ENCODE measurements around the gene CBX7.

Gene CBX7

GRCh38 chr22:39117585-39118191, 34.8 kb downstream of the CBX7 start:
- no peak overlapping the region for H3K4me3 ChIP-seq (ENCODE audit: low read depth, low read length)
- peak; percentile 45; the same call in 1 of the 2 replicates for TF ChIP-seq CTCF (IDR thresholded peaks at IDR 0.05; ENCODE audit: low read depth, low read length)

GRCh38 chr22:39115977-39116621, 36.4 kb downstream of the CBX7 start:
- TF ChIP-seq CTCF (IDR thresholded peaks at IDR 0.05; ENCODE audit: low read depth, low read length) = no peak
- no peak overlapping the region for H3K4me3 ChIP-seq (ENCODE audit: low read depth, low read length)

GRCh38 chr22:39115570-39115969, 36.9 kb downstream of the CBX7 start:
- TF ChIP-seq CTCF (IDR thresholded peaks at IDR 0.05; ENCODE audit: low read depth, low read length) = no peak
- H3K4me3 ChIP-seq (ENCODE audit: low read depth, low read length) = no peak overlapping the region

GRCh38 chr22:39114112-39114511, 38.4 kb downstream of the CBX7 start:
- no peak overlapping the region for H3K4me3 ChIP-seq (ENCODE audit: low read depth, low read length)
- TF ChIP-seq CTCF (IDR thresholded peaks at IDR 0.05; ENCODE audit: low read depth, low read length) = no peak

GRCh38 chr22:39110631-39111561, 41.6 kb downstream of the CBX7 start:
- H3K4me3 ChIP-seq (ENCODE audit: low read depth, low read length) = no peak overlapping the region
- TF ChIP-seq CTCF (IDR thresholded peaks at IDR 0.05; ENCODE audit: low read depth, low read length) = no peak

GRCh38 chr22:39109361-39109760, 43.1 kb downstream of the CBX7 start:
- no peak overlapping the region for H3K4me3 ChIP-seq (ENCODE audit: low read depth, low read length)
- TF ChIP-seq CTCF (IDR thresholded peaks at IDR 0.05; ENCODE audit: low read depth, low read length) = no peak

Measured in WI38 (cell line).